ENCODE data around the gene FANCL.

- no peak for TF ChIP-seq POLR2AphosphoS5 (IDR thresholded peaks at IDR 0.05; ENCODE audit: low read depth, low read length)
- no peak for TF ChIP-seq CTCF (IDR thresholded peaks at IDR 0.05)
- TF ChIP-seq REST (IDR thresholded peaks at IDR 0.05; ENCODE audit: insufficient read depth in 1 of 2, low read depth in 2 of 2, low read length in 1 of 2) = no peak
- TF ChIP-seq SIN3A (IDR thresholded peaks at IDR 0.05; ENCODE audit: borderline replicate concordance, insufficient read depth, low read depth, low read length) = no peak
- TF ChIP-seq TCF7L2 (IDR thresholded peaks at IDR 0.05; ENCODE audit: low read depth, low read length) = no peak
These were observed 25.1 kb upstream of the FANCL start for GRCh38 chr2:58266211-58266610.
